Tibial artery (tissue), 4 donors: ENCODE data around the gene MAPK12.
A peak's percentile ranks its signal among the peaks of the same experiment; 100 is the strongest.
"Not testable (repeated sequence)": the region's sequence is repeated elsewhere in the genome, so short reads cannot be mapped to it uniquely, and the experiment has no call there.

Experiments used
- DNase-seq, 2 donors: peaks; one replicate each; pipeline ENCODE4 v3.0.0-alpha.2; 2019
- H3K27ac ChIP-seq, 2 donors: fragments of 200-600 bp; sonication (generic) in 1 of 2; 1 replicate in 1 of 2; 2 replicates in 1 of 2; pipeline ENCODE4 v1.5.1; 2018 to 2019; ENCODE audit warnings: mild to moderate bottlenecking in 1 of 2
- H3K27me3 ChIP-seq, 2 donors: fragments of 200-600 bp; sonication (generic) in 1 of 2; one replicate each; pipeline versions ENCODE4 v1.5.1 to v1.6.0; 2016 to 2019
- H3K36me3 ChIP-seq, 3 donors: fragments of 200-600 bp; sonication (generic) in 2 of 3; one replicate each; pipeline ENCODE4 v1.5.1; 2016 to 2019; ENCODE audit warnings: mild to moderate bottlenecking in 2 of 3
- H3K4me1 ChIP-seq, 4 donors: fragments of 200-600 bp; sonication (generic) in 2 of 4; 1 replicate in 3 of 4; 2 replicates in 1 of 4; pipeline ENCODE4 v1.5.1; 2016 to 2019
- H3K4me3 ChIP-seq, 2 donors: fragments of 200-600 bp; sonication (generic) in 1 of 2; 1 replicate in 1 of 2; 2 replicates in 1 of 2; pipeline ENCODE4 v1.5.1; 2018 to 2019; ENCODE audit warnings: mild to moderate bottlenecking in 2 of 2
- H3K9me3 ChIP-seq, 3 donors: fragments of 200-600 bp; sonication (generic) in 1 of 3; one replicate each; pipeline ENCODE4 v1.5.1; 2016 to 2019
- CTCF ChIP-seq, 2 experiments: fragments of 200-600 bp in 1 of 2; fragments of 450-650 bp in 1 of 2; IDR thresholded peaks; one replicate each; pipeline ENCODE4 v1.5.1; 2017 to 2019; ENCODE audit warnings: antibody characterized with exemption in 2 of 2, mild to moderate bottlenecking in 1 of 2, moderate library complexity in 1 of 2
- intact Hi-C: fragments of 100-400 bp; cut with DNase I; formaldehyde crosslinking; loops from one replicate; pipeline ENCODE4 v1.15.0; 2023; ENCODE audit warnings: low total_unique reads

Gene MAPK12

GRCh38 chr22:50207383-50208140 is 53.9 kb downstream of the MAPK12 start:
- H3K4me1 ChIP-seq = peaks cover 0 to 10% (median 6%) of the 10 kb centered on the region in 4 donors
- no peaks in the 10 kb centered on the region for H3K9me3 ChIP-seq
- no peak overlapping the region for H3K27ac ChIP-seq
- H3K36me3 ChIP-seq = peaks cover 19 to 67% (median 46%) of the 10 kb centered on the region in 3 donors
- intact Hi-C loops = loop anchor here (5.0 kb wide), 2 partner anchors 60 to 280 kb away; no protein-coding TSS in a partner anchor
- no peak overlapping the region for H3K4me3 ChIP-seq
- no peak for TF ChIP-seq CTCF (IDR thresholded peaks at IDR 0.05)
- H3K27me3 ChIP-seq = no peaks in the 10 kb centered on the region
- no peak for DNase-seq

DNA sequence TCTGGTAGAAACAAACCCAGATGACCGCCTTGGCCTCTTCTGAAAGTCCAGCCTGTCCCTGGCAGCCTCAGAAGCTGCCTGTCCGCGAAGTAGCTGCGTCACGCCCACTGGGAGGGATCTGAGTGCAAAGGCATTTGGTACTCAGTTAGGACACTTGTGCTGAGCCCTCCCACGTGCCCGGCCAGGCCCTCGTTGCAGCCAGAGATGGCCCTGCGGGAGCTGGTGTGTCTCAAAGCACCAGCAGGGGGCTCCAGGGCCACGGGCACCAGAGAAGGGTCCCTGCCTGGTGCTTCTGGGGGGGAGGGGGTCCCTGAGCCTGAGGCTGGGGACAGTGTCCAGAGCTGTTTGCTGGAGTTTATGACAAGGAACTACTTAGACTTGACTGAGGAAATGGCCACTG is 54.9 kb downstream of the MAPK12 start:
- no peak overlapping the region for H3K4me3 ChIP-seq
- no peaks in the 10 kb centered on the region for H3K9me3 ChIP-seq
- H3K4me1 ChIP-seq = peaks cover 0 to 20% (median 13%) of the 10 kb centered on the region in 4 donors
- H3K36me3 ChIP-seq = peaks cover 10 to 58% (median 41%) of the 10 kb centered on the region in 3 donors
- DNase-seq = no peak
- no peaks in the 10 kb centered on the region for H3K27me3 ChIP-seq
- H3K27ac ChIP-seq = no peak overlapping the region
- peak in 1 of 2 experiments; percentile 12 for TF ChIP-seq CTCF (IDR thresholded peaks at IDR 0.05)
- intact Hi-C loops = loop anchor here (5.0 kb wide), 2 partner anchors 59 to 279 kb away; no protein-coding TSS in a partner anchor

- intact Hi-C loops = loop anchor here (5.0 kb wide), 2 partner anchors 59 to 279 kb away; no protein-coding TSS in a partner anchor
- Histone ChIP-seq H3K9me3 (no peaks in the 10 kb centered on the region), H3K4me1 (peaks cover 0 to 22% (median 15%) of the 10 kb centered on the region in 4 donors), H3K27me3 (no peaks in the 10 kb centered on the region), H3K36me3 (peaks cover 4 to 52% (median 38%) of the 10 kb centered on the region in 3 donors), H3K27ac (no peak overlapping the region), H3K4me3 (no peak overlapping the region)
- DNase-seq = no peak
- TF ChIP-seq CTCF (IDR thresholded peaks at IDR 0.05) = no peak
These were observed 55.5 kb downstream of the MAPK12 start for GRCh38 chr22:50205781-50206569.

DNA sequence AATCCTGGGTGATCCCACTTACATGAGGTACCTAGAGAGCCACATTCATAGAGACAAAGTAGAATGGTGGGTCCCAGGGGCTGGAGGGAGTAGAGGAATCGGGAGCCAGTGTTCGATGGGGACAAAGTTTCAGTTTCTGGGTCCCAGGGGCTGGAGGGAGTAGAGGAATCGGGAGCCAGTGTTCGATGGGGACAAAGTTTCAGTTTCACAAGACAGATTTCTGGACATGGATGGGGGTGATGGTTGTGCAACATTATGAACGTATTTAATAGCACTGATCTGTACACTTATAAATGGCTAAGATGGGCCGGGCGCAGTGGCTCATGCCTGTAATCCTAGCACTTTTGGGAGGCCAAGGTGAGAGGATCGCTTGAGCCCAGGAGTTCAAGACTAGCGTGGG is 56.5 kb downstream of the MAPK12 start:
- not testable (repeated sequence) for H3K9me3 ChIP-seq, H3K27me3 ChIP-seq, H3K4me3 ChIP-seq, H3K27ac ChIP-seq, DNase-seq
- Histone ChIP-seq H3K4me1 (peaks cover 0 to 24% (median 18%) of the 10 kb centered on the region in 4 donors), H3K36me3 (peaks cover 0 to 42% (median 28%) of the 10 kb centered on the region in 3 donors)
- intact Hi-C loops = loop anchor here (5.0 kb wide), 2 partner anchors 58 to 278 kb away; no protein-coding TSS in a partner anchor

DNA sequence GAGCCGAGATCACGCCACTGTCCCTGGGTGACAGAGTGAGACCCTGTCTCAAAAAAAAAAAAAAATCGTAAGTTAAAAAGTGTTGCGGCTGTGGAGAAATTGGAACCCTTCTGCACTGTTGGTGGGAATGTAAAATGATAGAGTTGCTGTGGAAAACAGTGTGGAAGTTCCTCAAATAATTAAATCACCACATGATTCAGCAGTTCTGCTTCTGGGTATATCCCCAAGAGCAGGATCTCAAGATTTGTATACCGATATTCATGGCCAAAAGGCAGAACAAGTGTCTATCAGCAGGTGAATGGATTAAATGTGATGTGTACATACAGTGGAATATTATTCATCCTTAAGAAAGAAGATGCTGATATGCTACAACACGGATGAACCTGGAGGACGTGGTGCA is 56.9 kb downstream of the MAPK12 start:
- H3K27me3 ChIP-seq = no peaks in the 10 kb centered on the region
- H3K9me3 ChIP-seq = no peaks in the 10 kb centered on the region
- no peak overlapping the region for H3K4me3 ChIP-seq
- H3K36me3 ChIP-seq = peaks cover 0 to 41% (median 28%) of the 10 kb centered on the region in 3 donors
- DNase-seq = no peak
- H3K4me1 ChIP-seq = peaks cover 0 to 26% (median 20%) of the 10 kb centered on the region in 4 donors
- H3K27ac ChIP-seq = no peak overlapping the region
- TF ChIP-seq CTCF (IDR thresholded peaks at IDR 0.05) = no peak
- intact Hi-C loops = no loop called here
